ENCODE results near the gene CRTC2. TPM values are rescaled to one million over a fixed set of nuclear protein-coding genes. Genes with fewer than 3 reads are reported as not detected.
A peak's percentile ranks its signal among the peaks of the same experiment; 100 is the strongest.

Gene CRTC2
- total RNA-seq, 1 experiment from 2014 or later = 17.1 TPM

DNA sequence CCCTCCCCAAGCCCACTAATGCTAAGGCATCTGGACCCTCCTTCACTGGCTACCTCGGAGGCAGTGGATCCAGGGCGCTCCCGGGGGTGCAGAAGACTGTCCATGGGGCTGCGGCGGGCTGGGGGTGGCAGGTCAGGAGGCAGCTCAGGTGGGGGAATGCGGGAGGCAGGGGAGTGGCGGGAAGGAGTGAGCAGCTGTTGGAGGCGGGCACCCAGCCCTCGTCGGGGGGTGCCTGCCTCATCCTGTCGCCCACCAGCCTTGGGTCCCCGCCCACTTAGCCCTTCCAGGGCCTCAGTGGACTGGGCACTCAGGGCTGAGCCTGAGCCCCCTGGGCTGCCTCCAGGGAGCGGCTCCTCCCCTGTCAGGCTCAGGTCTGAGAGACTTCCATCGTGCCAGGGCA, 25.0 kb downstream of the CRTC2 start:
- DNase-seq = peak; percentile 43
- Histone ChIP-seq H3K4me3 (ENCODE audit: insufficient read depth, low read depth, low read length) (no peak overlapping the region), H3K27me3 (ENCODE audit: control insufficient read depth, insufficient read depth, low read length) (no peaks in the 10 kb centered on the region), H3K36me3 (replicated peaks; ENCODE audit: control insufficient read depth, insufficient read depth, low read length) (peaks cover 34% of the 10 kb centered on the region)

DNA sequence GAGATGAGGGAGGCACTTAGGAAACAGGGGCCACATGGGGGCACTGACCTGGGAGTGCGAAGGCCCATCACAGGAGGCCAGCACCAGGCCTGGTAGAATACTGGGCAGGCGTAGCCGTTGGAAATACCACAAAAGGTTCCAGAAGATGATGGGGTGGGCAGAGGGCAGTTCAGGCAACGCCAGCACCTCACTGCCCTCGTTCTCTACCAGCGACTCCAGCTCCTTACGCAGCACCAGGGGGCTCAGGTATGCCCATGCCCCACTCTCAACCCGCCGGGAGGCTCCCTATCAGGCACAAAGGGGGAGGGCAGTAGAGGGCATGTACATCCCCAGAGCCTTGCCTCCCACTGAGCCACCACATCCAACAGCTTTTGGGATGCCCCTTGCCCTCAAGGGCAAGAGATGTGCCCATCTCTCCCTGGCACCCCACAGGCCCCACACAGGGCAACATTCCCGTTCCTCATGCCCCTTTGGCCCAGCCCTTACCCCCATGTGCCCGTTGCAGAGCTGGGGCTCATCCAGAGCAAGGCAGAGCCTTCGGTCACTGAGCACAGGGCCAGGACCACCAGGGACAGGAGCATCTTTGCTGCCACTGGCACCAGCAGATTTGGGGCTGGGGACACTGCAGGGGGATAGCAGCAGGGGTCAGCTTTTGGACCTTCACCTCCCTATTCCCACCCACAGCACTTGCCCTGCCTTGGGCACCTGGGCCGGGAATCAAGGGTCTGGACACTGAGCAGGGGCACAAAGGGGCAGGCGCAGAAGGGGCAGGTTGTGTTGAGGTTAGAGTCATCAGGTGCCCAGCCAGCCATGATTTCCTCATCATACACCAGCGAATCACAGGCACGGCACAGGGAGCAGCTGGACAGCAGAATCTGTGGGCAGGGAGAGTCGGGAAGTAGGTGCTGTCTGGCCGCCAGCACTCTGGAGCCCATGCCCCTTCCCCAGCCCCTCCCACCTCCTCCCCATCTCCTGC, 26.0 kb downstream of the CRTC2 start:
- H3K36me3 ChIP-seq (replicated peaks; ENCODE audit: control insufficient read depth, insufficient read depth, low read length) = peaks cover 30% of the 10 kb centered on the region
- peak; percentile 37 for DNase-seq
- no peaks in the 10 kb centered on the region for H3K27me3 ChIP-seq (ENCODE audit: control insufficient read depth, insufficient read depth, low read length)
- H3K4me3 ChIP-seq (ENCODE audit: insufficient read depth, low read depth, low read length) = no peak overlapping the region

DNA sequence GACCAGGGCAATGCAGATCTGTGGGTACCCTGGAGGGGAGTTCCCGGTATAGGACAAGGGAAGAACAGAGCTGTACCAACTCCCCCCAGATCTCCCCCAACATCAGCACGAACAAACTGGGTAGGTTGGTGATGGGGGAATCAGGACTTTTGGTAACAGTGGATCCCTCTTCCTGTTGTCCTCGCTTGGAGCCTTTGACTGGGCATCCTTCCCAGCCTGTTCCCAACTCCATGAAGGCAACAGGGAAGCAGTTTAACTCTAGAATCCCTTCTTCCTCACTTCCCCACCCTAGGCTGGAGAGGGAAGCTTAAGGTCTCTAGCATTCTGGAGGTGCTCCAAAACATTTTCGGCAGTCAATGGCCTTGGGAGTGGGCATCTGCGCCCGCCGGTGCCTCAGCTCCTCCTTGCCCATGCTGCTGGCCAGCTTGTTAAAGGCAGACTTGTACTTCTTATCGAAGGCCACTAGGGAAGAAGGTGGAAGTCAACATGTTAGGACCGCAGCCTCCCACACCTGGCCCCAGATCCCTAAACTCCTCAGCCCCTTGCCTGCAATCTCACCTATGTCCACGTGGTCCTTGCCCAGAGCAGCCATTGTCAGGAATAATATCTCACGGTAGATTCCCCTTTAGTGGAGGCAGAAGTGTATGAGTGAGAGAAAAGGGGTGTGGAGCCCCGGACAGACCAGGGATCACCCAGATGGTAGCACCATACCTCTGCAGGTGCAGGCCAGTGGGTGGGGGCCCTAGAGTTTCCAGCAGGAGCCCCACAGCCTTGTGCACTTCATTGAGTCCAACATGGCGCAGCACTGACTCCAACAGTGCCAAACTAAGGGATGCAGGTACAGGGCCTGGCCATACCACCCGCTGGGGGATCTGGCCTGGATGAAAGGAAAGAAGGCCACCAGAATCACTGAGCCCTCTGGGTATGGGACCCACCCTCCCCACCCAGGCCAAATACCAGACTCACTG, 28.1 kb downstream of the CRTC2 start:
- DNase-seq = peak; percentile 67
- H3K27me3 ChIP-seq (ENCODE audit: control insufficient read depth, insufficient read depth, low read length) = no peaks in the 10 kb centered on the region
- peaks cover 18% of the 10 kb centered on the region for H3K36me3 ChIP-seq (replicated peaks; ENCODE audit: control insufficient read depth, insufficient read depth, low read length)
- H3K4me3 ChIP-seq (ENCODE audit: insufficient read depth, low read depth, low read length) = no peak overlapping the region

DNA sequence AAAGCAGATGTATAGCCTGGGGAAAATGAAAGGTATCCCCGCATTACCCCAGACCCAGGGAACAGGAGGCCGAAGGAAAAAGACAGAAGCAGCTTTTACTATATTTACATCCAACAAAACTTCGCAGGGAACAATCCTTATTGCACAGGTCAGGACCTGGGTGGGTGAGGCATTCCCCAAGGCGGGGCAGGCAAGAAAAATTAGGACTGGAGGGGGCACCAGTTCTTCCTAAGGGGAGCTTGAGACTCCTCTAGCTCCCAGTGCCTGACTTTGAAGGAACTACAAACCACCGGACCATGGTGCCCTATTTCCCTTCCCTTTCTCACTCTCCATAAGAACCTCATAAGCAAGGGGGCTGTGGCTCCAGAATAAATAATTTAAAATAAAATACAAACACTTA, 29.0 kb downstream of the CRTC2 start:
- peak; percentile 21 for DNase-seq
- Histone ChIP-seq H3K4me3 (ENCODE audit: insufficient read depth, low read depth, low read length) (no peak overlapping the region), H3K27me3 (ENCODE audit: control insufficient read depth, insufficient read depth, low read length) (no peaks in the 10 kb centered on the region), H3K36me3 (replicated peaks; ENCODE audit: control insufficient read depth, insufficient read depth, low read length) (peaks cover 15% of the 10 kb centered on the region)

DNA sequence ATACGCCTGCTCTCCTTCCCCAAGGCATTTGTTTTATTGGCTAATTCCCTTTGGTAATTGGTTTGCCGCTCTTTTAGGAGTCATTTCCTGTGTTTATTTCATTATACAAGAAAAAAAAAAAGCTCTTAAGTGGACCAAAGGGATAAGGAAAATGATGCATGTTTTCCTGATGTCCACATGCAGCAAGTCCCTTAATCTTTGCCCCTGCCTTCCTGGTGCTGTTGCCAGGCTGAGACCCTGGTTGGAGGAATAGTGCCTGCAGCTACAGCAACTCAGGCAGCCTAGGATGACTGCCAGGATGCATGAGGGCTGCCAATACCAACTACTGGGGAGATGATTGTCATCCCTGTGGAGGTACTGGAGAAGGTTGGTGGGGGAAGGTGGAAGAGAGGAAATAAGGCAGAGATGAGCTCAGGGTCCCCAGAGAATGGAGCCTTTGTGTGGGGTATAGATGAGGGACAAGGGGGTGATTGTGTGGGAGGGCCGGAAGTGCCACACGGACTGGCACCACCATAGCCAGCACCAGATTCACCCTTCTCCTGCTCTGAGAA, 29.5 kb downstream of the CRTC2 start:
- no peaks in the 10 kb centered on the region for H3K27me3 ChIP-seq (ENCODE audit: control insufficient read depth, insufficient read depth, low read length)
- peak; percentile 22 for DNase-seq
- no peak overlapping the region for H3K4me3 ChIP-seq (ENCODE audit: insufficient read depth, low read depth, low read length)
- peaks cover 14% of the 10 kb centered on the region for H3K36me3 ChIP-seq (replicated peaks; ENCODE audit: control insufficient read depth, insufficient read depth, low read length)

DNA sequence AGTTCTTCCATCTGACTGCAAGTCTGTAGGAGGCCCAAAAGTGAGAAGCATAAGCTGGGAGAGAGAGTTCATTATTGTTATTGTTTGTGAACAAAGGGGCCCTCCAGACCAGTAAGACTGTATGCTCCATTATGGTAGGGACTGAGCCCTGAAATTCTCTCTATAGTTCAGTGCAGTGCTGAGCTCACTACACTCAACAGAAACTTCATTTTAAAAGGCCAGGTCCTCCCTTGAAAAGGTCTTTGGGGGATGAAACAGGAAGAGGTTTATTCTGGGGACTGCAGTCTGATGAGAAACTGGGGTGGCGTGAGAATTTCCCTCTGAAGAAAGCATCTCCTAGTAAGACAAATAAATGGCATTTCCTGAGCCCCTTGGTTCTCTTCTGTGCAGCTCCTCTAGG, 30.2 kb downstream of the CRTC2 start:
- DNase-seq = no peak
- H3K27me3 ChIP-seq (ENCODE audit: control insufficient read depth, insufficient read depth, low read length) = no peaks in the 10 kb centered on the region
- H3K36me3 ChIP-seq (replicated peaks; ENCODE audit: control insufficient read depth, insufficient read depth, low read length) = peaks cover 13% of the 10 kb centered on the region
- no peak overlapping the region for H3K4me3 ChIP-seq (ENCODE audit: insufficient read depth, low read depth, low read length)

DNA sequence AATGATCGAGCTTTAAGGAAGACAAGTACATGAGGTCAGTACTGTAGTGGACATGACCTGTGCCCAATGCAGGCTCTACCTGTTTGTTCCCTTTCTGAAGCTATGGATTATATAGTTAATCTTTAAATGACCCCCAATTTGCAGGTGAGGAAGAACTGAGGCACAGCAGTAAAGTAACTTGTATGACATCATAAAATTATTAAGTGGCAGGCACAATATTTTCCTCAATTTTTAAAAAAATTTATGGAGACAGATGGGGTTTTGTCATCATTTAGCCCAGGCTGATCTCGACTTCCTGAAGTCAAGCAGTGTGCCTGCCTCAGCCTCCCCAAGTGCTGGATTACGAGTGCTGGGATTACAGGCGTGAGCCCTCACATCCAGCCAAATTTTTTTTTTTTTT, 32.0 kb downstream of the CRTC2 start:
- Histone ChIP-seq H3K36me3 (replicated peaks; ENCODE audit: control insufficient read depth, insufficient read depth, low read length) (peaks cover 6% of the 10 kb centered on the region), H3K4me3 (ENCODE audit: insufficient read depth, low read depth, low read length) (no peak overlapping the region), H3K27me3 (ENCODE audit: control insufficient read depth, insufficient read depth, low read length) (no peaks in the 10 kb centered on the region)
- no peak for DNase-seq

DNA sequence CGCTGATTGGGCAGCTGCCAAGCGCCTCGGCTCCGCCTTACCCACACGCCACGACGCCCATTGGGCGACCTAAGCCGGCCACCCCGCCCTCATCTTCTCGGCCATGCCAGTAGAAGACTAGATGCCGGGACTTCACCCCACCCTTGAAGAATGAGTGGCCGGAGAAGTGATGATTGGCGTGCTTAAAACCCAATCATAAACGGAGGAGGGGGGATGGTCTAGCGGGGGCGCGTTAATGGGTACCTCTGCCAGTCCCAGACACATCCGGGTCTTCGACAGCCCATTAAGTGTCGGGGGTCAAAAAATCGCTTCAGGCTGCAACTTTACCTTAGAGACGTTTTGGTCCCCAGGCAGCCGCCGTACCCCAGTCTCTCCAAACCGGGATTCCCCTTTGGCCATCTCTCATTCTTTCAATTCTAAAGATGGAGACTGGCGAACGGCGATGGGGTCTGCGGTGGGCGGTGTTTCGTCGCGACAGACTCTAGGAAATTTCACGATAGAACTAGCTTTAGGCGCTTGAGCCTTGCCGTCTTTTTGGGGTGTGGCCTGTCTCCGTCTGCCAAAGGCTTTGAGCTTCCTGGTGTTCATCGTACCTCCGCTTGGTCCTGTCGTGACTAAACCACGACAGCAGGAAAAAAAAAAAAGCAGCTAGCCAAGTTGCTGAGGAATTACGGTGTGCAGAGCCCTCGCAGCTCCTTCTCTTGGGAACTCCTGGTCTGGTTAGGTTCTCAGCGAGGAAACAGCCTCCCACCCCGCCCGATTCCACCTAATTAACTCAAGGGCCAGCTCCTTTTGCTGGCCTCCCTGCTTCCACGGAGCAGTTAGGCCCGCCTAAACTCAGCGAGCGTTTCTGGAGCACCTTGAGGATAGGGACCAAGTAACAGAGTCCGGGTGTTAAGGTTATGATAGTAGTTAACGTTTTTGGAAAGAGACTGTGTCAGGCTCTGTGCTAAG, 35.2 kb downstream of the CRTC2 start, which contains the start of gene GATAD2B:
Gene GATAD2B, minus strand, starts transcription at position 1 of the 954 bp plus-strand sequence. CDS start 94,625 bp downstream, outside the sequence.
- Histone ChIP-seq H3K4me3 (ENCODE audit: insufficient read depth, low read depth, low read length) (peak within 1 kb of the TSS; percentile 84), H3K36me3 (replicated peaks; ENCODE audit: control insufficient read depth, insufficient read depth, low read length) (no peaks in the 10 kb centered on the region)

DNA sequence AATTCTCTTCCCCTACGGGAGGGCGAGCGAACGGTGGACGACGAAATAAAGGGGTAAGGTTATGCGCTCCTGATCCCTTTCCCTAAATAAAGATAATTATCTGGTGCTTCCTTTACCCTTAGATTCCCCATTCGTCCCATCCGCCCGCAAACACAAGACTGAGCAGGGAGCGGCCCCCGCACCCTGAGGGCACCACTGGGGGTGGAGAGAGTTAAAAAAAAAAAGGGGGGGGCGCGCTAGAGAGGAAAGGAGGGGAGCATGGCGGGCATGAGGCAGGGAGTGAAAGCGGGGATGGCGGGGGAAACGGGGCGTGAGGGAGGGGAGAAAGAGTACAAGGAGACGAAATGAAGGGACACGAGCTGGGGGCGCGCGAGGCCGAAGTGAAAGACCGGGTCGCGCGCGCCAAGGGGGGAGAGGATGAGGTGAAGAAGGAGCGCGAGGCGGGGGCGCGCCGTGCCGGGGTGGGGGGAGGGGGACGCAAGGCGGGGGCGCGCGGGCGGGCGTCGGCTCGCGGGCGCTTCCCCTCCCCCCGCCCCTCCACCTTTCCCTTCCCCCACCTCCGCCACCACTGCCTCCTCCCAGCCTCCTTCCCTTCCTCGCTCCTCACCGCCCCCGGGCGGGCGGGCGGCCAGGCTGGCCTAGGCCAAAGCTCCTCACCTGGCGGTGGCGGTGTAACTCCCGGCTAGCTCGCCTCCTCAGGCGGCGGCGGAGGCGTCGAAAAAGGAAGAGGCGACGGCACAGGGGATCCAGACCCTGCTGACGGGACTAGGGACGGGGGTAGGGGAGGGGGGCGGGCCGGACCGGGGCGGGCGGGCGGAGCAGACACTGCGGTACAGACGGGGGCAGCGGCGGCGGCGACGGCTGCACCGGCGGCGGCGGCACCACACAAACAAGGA, 36.1 kb downstream of the CRTC2 start:
- Histone ChIP-seq H3K27me3 (ENCODE audit: control insufficient read depth, insufficient read depth, low read length) (no peaks in the 10 kb centered on the region), H3K36me3 (replicated peaks; ENCODE audit: control insufficient read depth, insufficient read depth, low read length) (no peaks in the 10 kb centered on the region), H3K4me3 (ENCODE audit: insufficient read depth, low read depth, low read length) (peak overlapping the region; percentile 84)
- peak; percentile 94 for DNase-seq

More for the DNA sequence above, 35.2 kb downstream of the CRTC2 start, which contains the start of gene GATAD2B:
- no peaks in the 10 kb centered on the region for H3K27me3 ChIP-seq (ENCODE audit: control insufficient read depth, insufficient read depth, low read length)
- DNase-seq = peak; percentile 98

DNA sequence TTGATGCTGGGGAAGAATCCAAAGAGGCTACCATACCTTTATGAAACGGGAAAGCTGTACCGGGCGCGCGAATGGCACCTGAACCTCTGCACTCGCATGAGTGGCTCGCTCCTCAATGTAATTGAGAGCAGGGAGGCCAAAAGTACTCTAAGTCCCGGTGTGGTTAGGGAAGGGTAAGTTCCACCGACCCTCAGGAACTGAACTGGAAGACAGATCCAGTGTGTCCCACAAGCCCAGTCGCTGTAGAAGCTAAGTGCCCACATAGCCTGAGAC, 36.7 kb downstream of the CRTC2 start:
- Histone ChIP-seq H3K4me3 (ENCODE audit: insufficient read depth, low read depth, low read length) (peak overlapping the region; percentile 84), H3K36me3 (replicated peaks; ENCODE audit: control insufficient read depth, insufficient read depth, low read length) (no peaks in the 10 kb centered on the region), H3K27me3 (ENCODE audit: control insufficient read depth, insufficient read depth, low read length) (no peaks in the 10 kb centered on the region)
- DNase-seq = no peak

DNA sequence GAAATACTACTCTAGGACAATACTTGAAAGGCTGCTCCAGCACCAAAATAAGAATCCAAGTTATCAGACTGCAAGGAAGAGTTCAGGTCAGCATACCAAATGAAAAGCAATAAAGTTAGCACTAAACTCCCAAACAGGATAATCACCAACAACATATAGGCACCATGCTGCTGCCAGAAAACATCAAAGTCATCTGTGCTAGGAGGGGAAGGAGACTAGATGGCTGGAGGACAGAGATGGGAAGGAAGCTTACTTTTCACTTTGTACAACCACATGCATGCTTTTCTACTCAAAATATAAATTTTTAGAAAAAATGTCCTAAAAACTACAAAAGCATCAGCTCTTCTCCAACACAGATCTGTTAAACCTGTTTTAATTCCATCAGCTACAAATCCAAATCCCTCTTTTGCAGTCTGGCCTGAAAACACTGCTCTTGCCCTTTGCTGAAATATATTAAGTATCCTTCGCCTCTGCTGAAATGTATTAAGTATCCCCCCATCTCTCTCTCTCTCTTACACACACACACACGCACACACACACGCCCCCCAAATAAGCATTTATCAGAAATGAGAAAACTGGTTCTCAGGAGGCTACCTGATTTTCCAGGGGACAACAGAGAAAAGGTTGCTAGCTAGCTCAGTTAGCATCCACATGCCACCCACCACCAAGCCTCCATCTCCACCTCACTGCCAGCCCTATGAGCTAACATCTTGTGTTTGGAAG, 37.2 kb downstream of the CRTC2 start:
- DNase-seq = no peak
- no peaks in the 10 kb centered on the region for H3K27me3 ChIP-seq (ENCODE audit: control insufficient read depth, insufficient read depth, low read length)
- peak overlapping the region; percentile 84 for H3K4me3 ChIP-seq (ENCODE audit: insufficient read depth, low read depth, low read length)
- H3K36me3 ChIP-seq (replicated peaks; ENCODE audit: control insufficient read depth, insufficient read depth, low read length) = no peaks in the 10 kb centered on the region

Data from H7 (cell line).